SK-N-SH (cell line): Measurements from ENCODE around the gene GRAMD1B. TPM values are rescaled to one million over a fixed set of nuclear protein-coding genes. Genes with fewer than 3 reads are reported as not detected.
A peak's percentile ranks its signal among the peaks of the same experiment; 100 is the strongest.
"Not testable (repeated sequence)": the region's sequence is repeated elsewhere in the genome, so short reads cannot be mapped to it uniquely, and the experiment has no call there.

Experiments used
- CTCF ChIA-PET: fragments of 300-600, 350-600 bp; formaldehyde crosslinking; extraction: SDS; loops from one replicate; lab custom pipeline; 2021; lab: Yijun Ruan, JAX
- POLR2A ChIA-PET: fragments of 350-600 bp; sonication (Branson Sonifier 250); formaldehyde crosslinking; extraction: SDS; loops from one replicate; lab custom pipeline; 2020; ENCODE audit warnings: antibody characterized with exemption, inconsistent platforms; lab: Yijun Ruan, JAX
- DNase-seq: peaks from one replicate; pipeline ENCODE4 v3.0.0; 2012
- H2AFZ ChIP-seq: fragments of 200-600 bp; sonication (generic); 2 replicates; pipeline ENCODE4 v1.8.1; 2016; ENCODE audit warnings: antibody characterized with exemption, mild to moderate bottlenecking, low read depth
- H3F3A ChIP-seq: fragments of 200-600 bp; sonication (generic); replicated peaks from 2 replicates; pipeline ENCODE3; 2016; ENCODE audit warnings: antibody characterized with exemption, mild to moderate bottlenecking; ENCODE audit not compliant: insufficient read depth
- H3K27ac ChIP-seq, 2 experiments: fragments of 200-500 bp in 1 of 2; fragments of 200-600 bp in 1 of 2; sonication (Bioruptor generic) in 1 of 2; sonication (generic), shearing (Covaris generic) in 1 of 2; 2 replicates each; pipeline versions ENCODE4 v1.5.1 to v1.6.1; 2014 to 2016; ENCODE audit warnings: low read depth in 2 of 2, inconsistent platforms in 1 of 2, low read length in 1 of 2, mild to moderate bottlenecking in 1 of 2, mixed read lengths in 1 of 2
- H3K27me3 ChIP-seq: fragments of 200-600 bp; sonication (generic), shearing (Covaris generic); 2 replicates; pipeline ENCODE4 v1.6.1; 2016; ENCODE audit warnings: mixed run types; ENCODE audit not compliant: insufficient read depth
- H3K36me3 ChIP-seq, 2 experiments: fragments of 200-500 bp in 1 of 2; fragments of 200-600 bp in 1 of 2; sonication (Bioruptor generic) in 1 of 2; sonication (generic) in 1 of 2; replicated peaks in 1 of 2; 2 replicates each; pipeline versions ENCODE3 to v1.5.1; 2014 to 2016; ENCODE audit warnings: low read length in 1 of 2, mild to moderate bottlenecking in 1 of 2; ENCODE audit not compliant: insufficient read depth in 2 of 2, control insufficient read depth in 1 of 2
- H3K4me1 ChIP-seq, 2 experiments: fragments of 200-500 bp in 1 of 2; fragments of 200-600 bp in 1 of 2; sonication (Bioruptor generic) in 1 of 2; sonication (generic), shearing (Covaris generic) in 1 of 2; 2 replicates each; pipeline versions ENCODE4 v1.5.1 to v1.6.1; 2014 to 2016; ENCODE audit warnings: low read depth in 1 of 2, low read length in 1 of 2, mixed run types in 1 of 2; ENCODE audit not compliant: insufficient read depth in 2 of 2, control insufficient read depth in 1 of 2
- H3K4me2 ChIP-seq: fragments of 200-600 bp; sonication (generic), shearing (Covaris generic); 2 replicates; pipeline ENCODE4 v1.6.1; 2017; ENCODE audit warnings: mixed run types
- H3K4me3 ChIP-seq, 2 experiments: fragments of 200-500 bp in 1 of 2; fragments of 200-600 bp in 1 of 2; sonication (Bioruptor generic) in 1 of 2; sonication (generic), shearing (Covaris generic) in 1 of 2; 2 replicates each; pipeline versions ENCODE4 v1.5.1 to v1.8.1; 2014 to 2016; ENCODE audit warnings: low read depth in 2 of 2, inconsistent platforms in 1 of 2, low read length in 1 of 2, mild to moderate bottlenecking in 1 of 2, mixed read lengths in 1 of 2, moderate library complexity in 1 of 2
- H3K79me2 ChIP-seq: fragments of 200-600 bp; sonication (generic); 2 replicates; pipeline ENCODE4 v1.8.1; 2017; ENCODE audit warnings: mild to moderate bottlenecking; ENCODE audit not compliant: insufficient read depth
- H3K9ac ChIP-seq: fragments of 200-600 bp; sonication (generic); 2 replicates; pipeline ENCODE4 v1.6.1; 2017; ENCODE audit warnings: mixed run types
- H3K9me2 ChIP-seq: fragments of 200-600 bp; sonication (generic); 2 replicates; pipeline ENCODE4 v1.6.1; 2017; ENCODE audit warnings: mixed run types
- H3K9me3 ChIP-seq: fragments of 200-600 bp; sonication (generic); 2 replicates; pipeline ENCODE4 v1.6.1; 2017; ENCODE audit warnings: mixed run types, mild to moderate bottlenecking, moderate library complexity
- H4K20me1 ChIP-seq: fragments of 200-600 bp; sonication (generic); 2 replicates; pipeline ENCODE4 v1.6.1; 2017; ENCODE audit warnings: mild to moderate bottlenecking, mixed run types; ENCODE audit not compliant: insufficient read depth
- CHD2 ChIP-seq: fragments of 150-350 bp; IDR thresholded peaks from 2 replicates; pipeline ENCODE4 v1.6.1; 2018; ENCODE audit warnings: low read length; ENCODE audit not compliant: partially characterized antibody
- EP300 ChIP-seq, 2 experiments: IDR thresholded peaks; 2 replicates each; pipeline versions ENCODE4 v1.4.0 to v1.6.1; 2012; ENCODE audit warnings: borderline replicate concordance in 1 of 2, low read depth in 1 of 2, low read length in 1 of 2
- EZH2phosphoT487 ChIP-seq: fragments of 200-600 bp; sonication (generic); IDR thresholded peaks from 2 replicates; pipeline ENCODE4 v1.6.1; 2017; ENCODE audit warnings: low read depth, mixed run types, mild to moderate bottlenecking, antibody characterized with exemption, moderate library complexity, borderline replicate concordance
- FOXJ3 ChIP-seq: sonication (generic); formaldehyde crosslinking; IDR thresholded peaks from 2 replicates; pipeline ENCODE4 v1.5.1; 2020; ENCODE audit warnings: mild to moderate bottlenecking, missing genetic modification reagents
- GABPA ChIP-seq: IDR thresholded peaks from 2 replicates; pipeline ENCODE4 v1.4.0; 2012; ENCODE audit warnings: low read depth, mild to moderate bottlenecking
- MEF2A ChIP-seq: IDR thresholded peaks from 2 replicates; pipeline ENCODE4 v1.4.0; 2012; ENCODE audit warnings: low read depth, borderline replicate concordance
- MXI1 ChIP-seq: IDR thresholded peaks from 2 replicates; pipeline ENCODE4 v1.6.1; 2012; ENCODE audit warnings: mild to moderate bottlenecking, low read depth, low read length, improper control_type of control experiment
- RAD21 ChIP-seq: IDR thresholded peaks from 2 replicates; pipeline ENCODE4 v1.6.1; 2012; ENCODE audit warnings: mild to moderate bottlenecking, low read length
- RXRA ChIP-seq: IDR thresholded peaks from 2 replicates; pipeline ENCODE4 v1.4.0; 2012; ENCODE audit warnings: low read depth, mild to moderate bottlenecking, borderline replicate concordance
- SIN3A ChIP-seq: IDR thresholded peaks from 2 replicates; pipeline ENCODE4 v1.6.1; 2012; ENCODE audit warnings: low read depth, mild to moderate bottlenecking, low read length, moderate library complexity, borderline replicate concordance
- SMC3 ChIP-seq: IDR thresholded peaks from 2 replicates; pipeline ENCODE4 v1.6.1; 2012; ENCODE audit warnings: low read depth, low read length, improper control_type of control experiment
- YY1 ChIP-seq: IDR thresholded peaks from 2 replicates; pipeline ENCODE4 v1.4.0; 2012; ENCODE audit warnings: low read depth, mild to moderate bottlenecking
- polyA plus RNA-seq, 3 experiments: library from polyadenylated mRNA; depleted of rRNA; stranded (reverse); fragments of >200 nt; gene quantifications; 2 replicates each; pipeline ENCODE4 v1.2.3, GENCODE V29; 2012
- TF ChIP-seq, protein P1 (sequence below): fragments of 150-350 bp; IDR thresholded peaks from 2 replicates; pipeline ENCODE4 v1.6.1; 2016; ENCODE audit warnings: mild to moderate bottlenecking, low read depth, low read length
- TF ChIP-seq, protein P2 (sequence below): fragments of 200-600 bp; sonication (generic); IDR thresholded peaks from 2 replicates; pipeline ENCODE4 v1.6.1; 2017; ENCODE audit warnings: antibody characterized with exemption, mild to moderate bottlenecking, moderate library complexity
- TF ChIP-seq, protein P3 (sequence below): fragments of 150-350 bp; IDR thresholded peaks from 2 replicates; pipeline ENCODE4 v1.6.1; 2017; ENCODE audit warnings: antibody characterized with exemption, low read length, low read depth, borderline replicate concordance

The GRAMD1B gene
- polyA plus RNA-seq, 1 of the 3 experiments (the other 2 are of a cell fraction): 14.5 TPM

DNA sequence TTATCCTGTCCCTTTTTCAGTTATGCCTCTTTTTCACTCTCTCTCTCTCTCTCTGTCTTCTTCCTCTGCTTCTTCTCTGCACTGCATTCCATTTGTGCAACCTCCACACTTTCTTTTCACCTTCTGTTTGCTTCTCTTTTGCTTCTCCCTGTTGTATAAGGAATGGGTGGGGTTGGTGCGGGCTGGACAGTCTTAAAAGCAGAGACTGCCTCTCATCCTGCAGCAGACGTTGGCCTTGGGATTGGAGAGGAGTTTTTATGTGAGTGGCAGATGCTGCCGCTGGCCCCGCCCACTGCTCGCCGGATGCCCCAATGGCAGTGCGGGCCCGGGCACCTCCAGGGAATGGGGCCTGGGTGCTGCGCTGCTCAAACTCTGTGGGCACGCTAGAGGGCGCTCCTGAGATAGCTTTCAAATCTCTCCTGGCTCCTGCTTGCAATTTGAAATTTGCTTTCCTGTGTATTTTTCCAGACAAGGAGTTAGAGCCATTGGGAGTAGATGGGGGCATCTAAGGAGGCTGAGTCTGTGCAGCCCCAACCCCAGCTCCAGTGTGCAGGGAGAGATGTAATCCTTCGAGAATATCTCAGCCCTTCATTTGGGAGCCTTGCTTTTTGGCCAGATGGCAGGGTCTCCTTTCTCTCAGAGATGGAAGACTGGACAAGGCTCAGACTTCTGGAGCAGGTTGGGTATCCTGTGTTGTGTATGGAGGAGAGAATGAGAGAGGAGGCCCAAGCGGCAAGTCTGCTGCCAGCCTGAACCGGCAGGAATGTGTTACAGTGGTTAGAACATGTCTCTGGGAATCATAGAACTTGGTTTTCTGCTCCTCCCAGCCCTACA is 81.2 kb downstream of the GRAMD1B start (continued):
- TF ChIP-seq SMC3 (peak; percentile 93), CHD2 (peak; percentile 36), RXRA (no peak), FOXJ3 (CRISPR knock-in tag) (no peak), MXI1 (peak; percentile 47; the same call in 1 of the 2 replicates), EZH2phosphoT487 (no peak), MEF2A (no peak), RAD21 (peak; percentile 90), EP300 (IDR thresholded peaks at IDR 0.05; ENCODE audit: borderline replicate concordance in 1 of 2, low read depth in 1 of 2, low read length in 1 of 2) (no peak), YY1 (no peak), SIN3A (no peak), GABPA (no peak)
- TF ChIP-seq, protein P1, sequence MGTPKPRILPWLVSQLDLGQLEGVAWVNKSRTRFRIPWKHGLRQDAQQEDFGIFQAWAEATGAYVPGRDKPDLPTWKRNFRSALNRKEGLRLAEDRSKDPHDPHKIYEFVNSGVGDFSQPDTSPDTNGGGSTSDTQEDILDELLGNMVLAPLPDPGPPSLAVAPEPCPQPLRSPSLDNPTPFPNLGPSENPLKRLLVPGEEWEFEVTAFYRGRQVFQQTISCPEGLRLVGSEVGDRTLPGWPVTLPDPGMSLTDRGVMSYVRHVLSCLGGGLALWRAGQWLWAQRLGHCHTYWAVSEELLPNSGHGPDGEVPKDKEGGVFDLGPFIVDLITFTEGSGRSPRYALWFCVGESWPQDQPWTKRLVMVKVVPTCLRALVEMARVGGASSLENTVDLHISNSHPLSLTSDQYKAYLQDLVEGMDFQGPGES: no peak
- TF ChIP-seq, protein P2, sequence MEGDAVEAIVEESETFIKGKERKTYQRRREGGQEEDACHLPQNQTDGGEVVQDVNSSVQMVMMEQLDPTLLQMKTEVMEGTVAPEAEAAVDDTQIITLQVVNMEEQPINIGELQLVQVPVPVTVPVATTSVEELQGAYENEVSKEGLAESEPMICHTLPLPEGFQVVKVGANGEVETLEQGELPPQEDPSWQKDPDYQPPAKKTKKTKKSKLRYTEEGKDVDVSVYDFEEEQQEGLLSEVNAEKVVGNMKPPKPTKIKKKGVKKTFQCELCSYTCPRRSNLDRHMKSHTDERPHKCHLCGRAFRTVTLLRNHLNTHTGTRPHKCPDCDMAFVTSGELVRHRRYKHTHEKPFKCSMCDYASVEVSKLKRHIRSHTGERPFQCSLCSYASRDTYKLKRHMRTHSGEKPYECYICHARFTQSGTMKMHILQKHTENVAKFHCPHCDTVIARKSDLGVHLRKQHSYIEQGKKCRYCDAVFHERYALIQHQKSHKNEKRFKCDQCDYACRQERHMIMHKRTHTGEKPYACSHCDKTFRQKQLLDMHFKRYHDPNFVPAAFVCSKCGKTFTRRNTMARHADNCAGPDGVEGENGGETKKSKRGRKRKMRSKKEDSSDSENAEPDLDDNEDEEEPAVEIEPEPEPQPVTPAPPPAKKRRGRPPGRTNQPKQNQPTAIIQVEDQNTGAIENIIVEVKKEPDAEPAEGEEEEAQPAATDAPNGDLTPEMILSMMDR: peak; percentile 97
- TF ChIP-seq, protein P3, sequence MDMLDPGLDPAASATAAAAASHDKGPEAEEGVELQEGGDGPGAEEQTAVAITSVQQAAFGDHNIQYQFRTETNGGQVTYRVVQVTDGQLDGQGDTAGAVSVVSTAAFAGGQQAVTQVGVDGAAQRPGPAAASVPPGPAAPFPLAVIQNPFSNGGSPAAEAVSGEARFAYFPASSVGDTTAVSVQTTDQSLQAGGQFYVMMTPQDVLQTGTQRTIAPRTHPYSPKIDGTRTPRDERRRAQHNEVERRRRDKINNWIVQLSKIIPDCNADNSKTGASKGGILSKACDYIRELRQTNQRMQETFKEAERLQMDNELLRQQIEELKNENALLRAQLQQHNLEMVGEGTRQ: no peak

DNA sequence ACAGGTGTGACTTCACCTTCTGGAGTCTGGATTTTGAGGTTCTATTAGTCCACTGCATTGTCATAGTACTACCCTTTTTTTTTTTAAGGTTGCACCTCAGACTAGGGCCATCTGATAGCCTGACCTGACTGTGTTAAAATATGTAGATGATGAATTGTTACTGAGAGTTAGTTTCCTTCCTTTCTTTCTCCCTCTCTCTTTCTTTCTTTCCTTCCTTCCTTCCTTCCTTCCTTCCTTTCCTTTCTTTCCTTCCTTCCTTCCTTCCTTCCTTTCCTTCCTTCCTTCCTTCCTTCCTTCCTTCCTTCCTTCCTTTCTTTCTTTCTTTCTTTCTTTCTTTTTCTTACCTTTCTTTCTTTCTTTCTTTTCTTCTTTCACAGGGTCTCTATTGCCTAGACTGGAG is 83.2 kb downstream of the GRAMD1B start:
- H3K79me2 ChIP-seq: peaks cover 36% of the 10 kb centered on the region; the same call in 1 of the 2 replicates
- H3K9me3 ChIP-seq, DNase-seq, H3K4me3 ChIP-seq, H3K4me2 ChIP-seq, H4K20me1 ChIP-seq, H3K9ac ChIP-seq, H3K36me3 ChIP-seq, H3K9me2 ChIP-seq, H3K27ac ChIP-seq, H3F3A ChIP-seq, POLR2A ChIA-PET, H2AFZ ChIP-seq, H3K27me3 ChIP-seq: not testable (repeated sequence)
- peaks cover 13 to 28% of the 10 kb centered on the region in 2 experiments; a peak in 3 of 4 replicates for H3K4me1 ChIP-seq
- CTCF ChIA-PET: interaction anchor here (1.0 to 5.5 kb wide), 7 partner anchors 32 to 68 kb away, joined by 3 to 50 read pairs (median 9); no protein-coding TSS in a partner anchor
